Right lobe of liver (tissue), 6 donors: ENCODE data around the gene KLF11. TPM values are rescaled to one million over a fixed set of nuclear protein-coding genes. Genes with fewer than 3 reads are reported as not detected.
A peak's percentile ranks its signal among the peaks of the same experiment; 100 is the strongest.

Source experiments
- ATAC-seq, 4 donors: fragments of 200-7000 bp; cut with Tn5 transposase; one replicate each; pipeline ENCODE4 v1.9.1; 2020; ENCODE audit warnings: mild to moderate bottlenecking in 4 of 4, moderate library complexity in 4 of 4
- DNase-seq, 3 donors: peaks; one replicate each; pipeline ENCODE4 v3.0.0-alpha.2; 2020
- H3K27ac ChIP-seq, 3 donors: fragments of 200-600 bp; one replicate each; pipeline ENCODE4 v1.8.0; 2022
- H3K27me3 ChIP-seq, 2 donors: fragments of 200-600 bp; one replicate each; pipeline ENCODE4 v1.8.0; 2022
- H3K36me3 ChIP-seq, 4 donors: fragments of 200-600 bp; sonication (generic) in 1 of 4; one replicate each; pipeline versions ENCODE4 v1.5.1 to v1.8.0; 2017 to 2022; ENCODE audit warnings: control low read depth in 1 of 4
- H3K4me1 ChIP-seq, 4 donors: fragments of 200-600 bp; sonication (generic) in 1 of 4; one replicate each; pipeline versions ENCODE4 v1.5.1 to v1.8.0; 2017 to 2022; ENCODE audit warnings: control low read depth in 1 of 4
- H3K4me3 ChIP-seq, 3 donors: fragments of 200-600 bp; one replicate each; pipeline ENCODE4 v1.8.0; 2022
- H3K9me3 ChIP-seq, 4 donors: fragments of 200-600 bp; sonication (generic) in 1 of 4; one replicate each; pipeline versions ENCODE4 v1.5.1 to v1.8.0; 2017 to 2022; ENCODE audit warnings: control low read depth in 1 of 4
- POLR2A ChIP-seq: fragments of 450-650 bp; IDR thresholded peaks from one replicate; pipeline ENCODE4 v1.6.1; 2017; ENCODE audit warnings: antibody characterized with exemption, mild to moderate bottlenecking
- WGBS: methylation state at CpG from one replicate; pipeline ENCODE4 v1.1.6; 2018; ENCODE audit warnings: low coverage, low lambda C conversion rate; ENCODE audit not compliant: insufficient coverage; ENCODE audit errors: missing lambda C conversion rate; 5-methylcytosine and 5-hydroxymethylcytosine counted together
- intact Hi-C, 2 donors: fragments of 100-400 bp; cut with DNase I; formaldehyde crosslinking; loops; one replicate each; pipeline versions ENCODE4 v1.11.2 to v1.14.1; 2022
- long read RNA-seq: library from polyadenylated mRNA; unstranded; transcript quantifications from one replicate; pipeline ENCODE4 v2.0.0, GENCODE V29; 2019
- total RNA-seq, 6 experiments: library from RNA; depleted of rRNA in 2 of 6; stranded (reverse); fragments of >200 nt in 2 of 6; fragmentation: NEBNext Ultra II Directional in 3 of 6; extraction: Animal tissue kit (Norgen Biotek cat#: 25700) in 3 of 6; gene quantifications; one replicate each; pipeline versions ENCODE4 v1.1.0 to v1.2.4, GENCODE V29; 2016 to 2023
- TF ChIP-seq, protein P1 (sequence below), 4 donors: fragments of 200-600 bp in 3 of 4; fragments of 450-650 bp in 1 of 4; IDR thresholded peaks; one replicate each; pipeline versions ENCODE4 v1.5.1 to v1.8.0; 2016 to 2022; ENCODE audit warnings: antibody characterized with exemption in 4 of 4, mild to moderate bottlenecking in 2 of 4
- donor health status: DM: no; HTN: yes; CAD: no.
- donor health status: DM: no; HTN: no; CAD: no.
- donor health status: DM: no; HTN: no; CAD: no.
- donor health status: DM: no; HTN: yes; CAD: no.
- donor health status: DM: no; HTN: yes; CAD: no.

Gene KLF11
- total RNA-seq = 10 to 100 TPM; 10.9 to 40.1 (median 27.8) TPM
- long read RNA-seq, partial matches to known transcripts = 0 of 1 reads
- long read RNA-seq, other reads (novel, unspliced or antisense) = 1 of 1 reads

DNA sequence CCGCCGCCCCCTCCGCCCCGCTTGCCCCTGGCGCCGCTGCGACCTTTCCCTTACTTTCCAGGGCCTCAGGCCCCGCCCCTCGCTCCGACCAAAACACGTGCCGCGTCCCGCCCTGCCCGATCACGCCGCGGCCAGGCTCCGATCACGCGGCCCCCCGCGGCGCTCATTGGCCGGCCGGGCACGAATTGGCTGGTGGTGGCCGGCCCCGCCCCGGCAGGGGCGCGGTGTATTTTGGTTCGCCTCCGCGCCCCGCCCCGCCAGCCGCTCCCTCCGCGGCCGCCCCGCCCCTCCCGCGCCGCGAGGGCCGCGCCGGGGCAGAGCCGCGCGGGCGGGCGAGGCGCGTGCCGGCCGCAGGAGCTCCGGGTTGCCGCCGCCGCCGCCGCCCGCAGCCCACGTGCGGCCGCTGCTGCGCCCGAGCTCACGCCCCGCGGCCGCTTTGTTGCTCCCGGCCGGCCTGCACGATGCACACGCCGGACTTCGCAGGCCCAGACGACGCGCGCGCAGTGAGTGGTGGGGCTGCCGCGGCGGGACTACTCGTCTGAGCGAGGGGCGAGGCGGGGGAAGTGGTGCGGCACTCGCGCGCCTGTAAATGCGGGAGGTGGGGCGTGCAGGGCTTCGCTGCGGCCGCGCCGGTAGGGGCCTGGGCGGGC lies at the start of gene KLF11:
Gene KLF11 (plus strand): TSS at position 295 of the 650 bp plus-strand sequence. CDS start 167 bp downstream, at position 462.
- Histone ChIP-seq H3K4me3 (peak within 1 kb of the TSS; percentile 62 to 85 (median 81)), H3K9me3 (no peaks in the 10 kb centered on the region), H3K27me3 (no peaks in the 10 kb centered on the region), H3K27ac (peak within 1 kb of the TSS; percentile 89 to 98 (median 95)), H3K4me1 (peaks cover 0 to 59% (median 18%) of the 10 kb centered on the region in 4 donors), H3K36me3 (peaks cover 3 to 18% (median 10%) of the 10 kb centered on the region in 4 donors)
- ATAC-seq (peak; percentile 40 to 63 (median 55)), DNase-seq (peak; percentile 94 to 95 (median 94))
- WGBS = 0% methylated on average over 7 of the region's 104 CpGs
- TF ChIP-seq, protein P1, sequence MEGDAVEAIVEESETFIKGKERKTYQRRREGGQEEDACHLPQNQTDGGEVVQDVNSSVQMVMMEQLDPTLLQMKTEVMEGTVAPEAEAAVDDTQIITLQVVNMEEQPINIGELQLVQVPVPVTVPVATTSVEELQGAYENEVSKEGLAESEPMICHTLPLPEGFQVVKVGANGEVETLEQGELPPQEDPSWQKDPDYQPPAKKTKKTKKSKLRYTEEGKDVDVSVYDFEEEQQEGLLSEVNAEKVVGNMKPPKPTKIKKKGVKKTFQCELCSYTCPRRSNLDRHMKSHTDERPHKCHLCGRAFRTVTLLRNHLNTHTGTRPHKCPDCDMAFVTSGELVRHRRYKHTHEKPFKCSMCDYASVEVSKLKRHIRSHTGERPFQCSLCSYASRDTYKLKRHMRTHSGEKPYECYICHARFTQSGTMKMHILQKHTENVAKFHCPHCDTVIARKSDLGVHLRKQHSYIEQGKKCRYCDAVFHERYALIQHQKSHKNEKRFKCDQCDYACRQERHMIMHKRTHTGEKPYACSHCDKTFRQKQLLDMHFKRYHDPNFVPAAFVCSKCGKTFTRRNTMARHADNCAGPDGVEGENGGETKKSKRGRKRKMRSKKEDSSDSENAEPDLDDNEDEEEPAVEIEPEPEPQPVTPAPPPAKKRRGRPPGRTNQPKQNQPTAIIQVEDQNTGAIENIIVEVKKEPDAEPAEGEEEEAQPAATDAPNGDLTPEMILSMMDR (IDR thresholded peaks at IDR 0.05) = no peak
- peak; percentile 92 for TF ChIP-seq POLR2A
- intact Hi-C loops = no loop called here

DNA sequence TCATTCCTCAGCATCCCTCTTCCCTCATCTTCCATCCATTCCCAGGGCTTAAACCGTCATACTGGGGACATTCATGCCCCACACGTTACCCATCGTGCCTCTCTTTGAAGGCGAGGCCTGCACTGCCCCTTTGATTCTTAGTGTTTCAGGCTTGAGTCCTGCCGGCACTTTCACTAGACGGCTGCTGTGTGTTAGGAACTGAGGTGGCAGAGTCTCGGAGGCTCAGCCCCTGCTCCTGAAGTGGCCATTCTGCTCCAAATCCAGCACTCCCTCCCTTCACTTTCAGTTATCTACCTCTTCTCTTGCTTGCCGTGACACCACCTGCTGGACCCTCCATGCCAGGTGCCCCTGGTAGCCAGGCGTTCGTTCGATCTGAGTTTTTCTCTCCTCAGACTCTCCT lies 48.9 kb upstream of the KLF11 start:
- no peak for TF ChIP-seq POLR2A
- TF ChIP-seq, protein P1 (IDR thresholded peaks at IDR 0.05) = no peak
- ATAC-seq (no peak), DNase-seq (no peak)
- H3K4me3 ChIP-seq = no peak overlapping the region
- no peaks in the 10 kb centered on the region for H3K9me3 ChIP-seq
- WGBS = 96% methylated on average over 11 of the region's 11 CpGs
- peaks cover 0 to 5% (median 3%) of the 10 kb centered on the region in 4 donors for H3K36me3 ChIP-seq
- peak overlapping the region in 1 of 3 donors; percentile 40 for H3K27ac ChIP-seq
- H3K4me1 ChIP-seq = peaks cover 0 to 19% (median 9%) of the 10 kb centered on the region in 4 donors
- intact Hi-C loops = no loop called here
- no peaks in the 10 kb centered on the region for H3K27me3 ChIP-seq

DNA sequence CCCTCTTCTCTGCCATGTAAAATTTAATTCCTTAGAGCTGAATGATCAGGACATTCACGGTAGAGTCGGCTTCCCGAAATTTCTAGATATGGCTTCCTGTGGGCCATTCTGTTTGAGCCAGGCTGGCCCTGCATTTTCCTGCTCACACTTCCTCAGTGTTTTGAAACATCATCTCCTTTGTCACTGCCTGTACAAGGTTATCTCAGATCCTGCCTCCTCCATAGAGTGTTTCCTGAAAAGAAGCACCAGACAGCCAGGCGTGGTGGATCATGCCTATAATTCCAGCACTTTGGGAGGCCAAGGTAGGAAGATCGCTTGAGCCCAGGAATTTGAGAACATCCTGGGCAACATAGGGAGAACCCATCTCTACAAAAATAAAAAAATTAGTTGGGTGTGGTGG lies 48.3 kb upstream of the KLF11 start:
- DNase-seq (no peak), ATAC-seq (peak; percentile 28 to 61 (median 38))
- no peaks in the 10 kb centered on the region for H3K27me3 ChIP-seq
- H3K4me1 ChIP-seq = peaks cover 0 to 19% (median 9%) of the 10 kb centered on the region in 4 donors
- TF ChIP-seq POLR2A = no peak
- TF ChIP-seq, protein P1 (IDR thresholded peaks at IDR 0.05) = no peak
- H3K4me3 ChIP-seq = no peak overlapping the region
- peaks cover 0 to 5% (median 3%) of the 10 kb centered on the region in 4 donors for H3K36me3 ChIP-seq
- WGBS = 70% methylated on average over 5 of the region's 5 CpGs
- intact Hi-C loops = no loop called here
- no peak overlapping the region for H3K27ac ChIP-seq
- no peaks in the 10 kb centered on the region for H3K9me3 ChIP-seq

DNA sequence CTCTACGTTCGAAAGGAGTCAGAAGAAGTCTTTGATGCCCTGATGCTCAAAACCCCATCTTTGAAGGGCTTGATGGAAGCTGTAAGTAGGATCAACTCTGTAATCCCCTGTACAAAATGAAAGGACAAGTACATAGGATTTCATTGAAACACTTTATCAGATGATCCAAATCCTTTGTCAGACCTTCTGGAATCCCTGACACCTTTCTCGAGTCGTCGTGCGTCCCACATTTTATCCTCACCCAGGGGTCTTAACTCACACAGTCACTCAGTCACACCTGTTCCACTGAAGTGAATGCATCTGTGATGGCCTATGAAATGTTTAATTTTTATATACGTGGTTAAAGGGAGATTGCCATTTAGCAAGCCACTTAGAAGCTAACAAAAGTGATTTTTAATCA lies 47.0 kb upstream of the KLF11 start:
- TF ChIP-seq, protein P1 (IDR thresholded peaks at IDR 0.05) = no peak
- H3K27me3 ChIP-seq = no peaks in the 10 kb centered on the region
- no peak for DNase-seq
- peaks cover 0 to 11% (median 4%) of the 10 kb centered on the region in 4 donors for H3K4me1 ChIP-seq
- no peak overlapping the region for H3K27ac ChIP-seq
- WGBS = 78% methylated on average over 6 of the region's 7 CpGs
- peaks cover 0 to 5% (median 3%) of the 10 kb centered on the region in 4 donors for H3K36me3 ChIP-seq
- no peak for ATAC-seq
- no peaks in the 10 kb centered on the region for H3K9me3 ChIP-seq
- H3K4me3 ChIP-seq = no peak overlapping the region
- intact Hi-C loops = no loop called here
